HG03097 (cell line): Measurements from ENCODE around the gene CTSG.
"Not testable (repeated sequence)": the region's sequence is repeated elsewhere in the genome, so short reads cannot be mapped to it uniquely, and the experiment has no call there.

Experiments used
- ATAC-seq: cut with Tn5 transposase; IDR thresholded peaks from one replicate; pipeline ENCODE4 v1.9.1; 2021; ENCODE audit not compliant: unreplicated experiment, low FRiP score

The CTSG gene

GRCh38 chr14:24549064-24549463, 27.0 kb downstream of the CTSG start:
- ATAC-seq = not testable (repeated sequence)

- no peak for ATAC-seq
These were observed 33.6 kb downstream of the CTSG start for GRCh38 chr14:24542346-24542936.

GRCh38 chr14:24535737-24536136, 40.3 kb downstream of the CTSG start:
- no peak for ATAC-seq

GRCh38 chr14:24534286-24534685, 41.8 kb downstream of the CTSG start:
- ATAC-seq = no peak

- not testable (repeated sequence) for ATAC-seq
These were observed 50.0 kb downstream of the CTSG start for GRCh38 chr14:24525877-24526620.
